LoVo (cell line): ENCODE measurements around the gene EDAR.

ENCODE experiments used
- DNase-seq: peaks from one replicate; pipeline ENCODE4 v3.0.0-alpha.2; 2016; ENCODE audit warnings: low spot score

The EDAR gene

DNA sequence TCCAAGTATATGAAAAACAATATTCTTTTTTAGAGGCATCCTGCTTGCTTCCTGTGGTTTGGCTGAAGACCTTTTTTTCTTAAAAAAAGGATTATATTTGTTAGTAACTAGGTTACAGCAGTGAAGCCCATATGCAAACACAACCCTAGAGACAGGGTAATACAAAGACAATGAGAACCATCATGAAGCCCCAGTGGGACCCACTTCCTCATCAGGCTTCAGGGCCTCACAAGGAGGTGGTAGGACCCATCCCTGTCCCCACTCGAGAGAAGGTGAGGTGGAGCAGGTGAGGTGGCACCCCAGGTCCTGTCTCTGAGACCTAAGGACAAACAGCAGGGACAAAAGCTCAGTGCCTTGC, 80.3 kb downstream of the EDAR start:
- no peak for DNase-seq

DNA sequence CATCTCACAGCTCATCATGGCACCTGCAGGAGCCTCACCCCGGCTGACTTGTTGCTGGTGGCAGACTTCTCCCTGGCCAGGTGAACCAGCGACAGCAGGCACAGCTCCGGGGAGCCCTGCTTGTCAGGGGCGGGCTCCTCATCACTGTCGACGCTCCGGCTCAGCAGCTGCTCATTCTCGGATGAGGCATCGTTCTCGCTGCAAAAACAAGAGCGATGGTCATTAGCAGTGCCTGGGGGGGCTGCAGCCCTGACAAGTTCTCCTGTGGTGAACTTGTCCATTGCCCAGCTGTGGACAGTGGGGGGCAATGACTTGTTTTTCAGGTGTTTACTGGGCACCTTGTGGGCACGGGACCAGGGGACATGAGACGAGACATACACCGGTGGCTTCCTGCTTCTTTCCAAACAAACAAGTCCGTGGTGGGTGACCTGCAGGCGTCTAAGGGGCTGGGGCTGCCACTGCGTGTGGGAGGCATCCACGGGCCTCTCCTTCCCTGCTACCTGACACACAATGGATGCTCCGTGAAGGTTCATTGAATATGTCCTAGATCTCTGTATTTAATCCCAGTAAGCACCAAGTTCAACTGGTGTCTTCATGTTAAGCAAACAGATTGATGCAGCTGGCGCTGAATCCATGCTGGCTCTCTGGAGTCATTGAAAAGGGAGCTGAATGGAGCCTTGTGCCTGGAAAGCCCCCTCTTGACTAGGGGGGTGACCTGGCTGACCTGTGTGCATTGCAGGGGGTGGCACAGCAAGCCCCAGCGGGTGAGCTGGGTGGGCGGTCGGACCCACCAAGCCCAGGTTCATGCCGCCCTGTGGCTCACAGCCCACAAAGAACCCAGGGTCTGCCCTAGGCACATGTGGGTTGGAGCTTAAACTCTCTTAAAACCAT, 81.0 kb downstream of the EDAR start:
- DNase-seq, result no peak

- no peak for DNase-seq
These were observed 82.5 kb downstream of the EDAR start for GRCh38 chr2:108906403-108907077.

- DNase-seq, result no peak
These were observed 83.1 kb downstream of the EDAR start for GRCh38 chr2:108905906-108906305.

DNA sequence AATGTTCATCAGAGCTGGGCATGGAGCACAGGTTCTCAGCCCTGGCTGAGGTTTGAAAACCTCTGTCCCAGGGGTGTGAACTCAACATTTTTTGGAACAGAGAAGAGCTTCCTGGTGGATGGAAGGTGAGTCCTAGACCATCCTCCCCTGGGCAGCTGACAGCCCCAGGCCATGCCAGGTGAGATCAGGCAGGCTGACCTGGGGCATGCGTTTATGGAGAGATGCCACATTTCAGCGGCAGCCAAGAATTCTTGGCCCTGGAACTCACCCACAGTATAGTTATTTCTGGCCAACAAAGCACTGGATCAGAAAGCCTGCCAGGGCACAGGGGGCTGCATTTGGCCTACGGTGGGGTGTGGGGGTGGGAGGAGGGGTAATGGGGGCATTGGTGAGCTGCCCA, 83.8 kb downstream of the EDAR start:
- no peak for DNase-seq

DNA sequence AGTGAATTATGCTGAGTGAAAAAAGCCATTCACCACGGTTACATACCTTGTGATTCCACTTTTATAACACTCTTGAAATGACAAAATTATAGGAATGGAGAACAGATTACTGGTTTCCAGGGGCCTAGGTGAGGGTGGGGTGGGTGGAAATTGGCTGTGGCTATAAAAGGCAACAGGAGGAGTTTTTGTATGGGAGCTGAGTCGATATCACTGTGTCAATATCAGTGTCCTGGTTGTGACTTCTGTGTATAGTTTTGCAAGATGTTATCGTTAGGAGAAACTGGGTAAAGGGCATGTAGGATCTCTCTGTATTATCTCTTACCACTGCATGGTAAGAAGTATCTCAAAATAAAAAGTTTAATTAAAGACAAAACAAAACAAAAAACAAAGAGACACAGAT, 84.3 kb downstream of the EDAR start:
- DNase-seq, result no peak

DNA sequence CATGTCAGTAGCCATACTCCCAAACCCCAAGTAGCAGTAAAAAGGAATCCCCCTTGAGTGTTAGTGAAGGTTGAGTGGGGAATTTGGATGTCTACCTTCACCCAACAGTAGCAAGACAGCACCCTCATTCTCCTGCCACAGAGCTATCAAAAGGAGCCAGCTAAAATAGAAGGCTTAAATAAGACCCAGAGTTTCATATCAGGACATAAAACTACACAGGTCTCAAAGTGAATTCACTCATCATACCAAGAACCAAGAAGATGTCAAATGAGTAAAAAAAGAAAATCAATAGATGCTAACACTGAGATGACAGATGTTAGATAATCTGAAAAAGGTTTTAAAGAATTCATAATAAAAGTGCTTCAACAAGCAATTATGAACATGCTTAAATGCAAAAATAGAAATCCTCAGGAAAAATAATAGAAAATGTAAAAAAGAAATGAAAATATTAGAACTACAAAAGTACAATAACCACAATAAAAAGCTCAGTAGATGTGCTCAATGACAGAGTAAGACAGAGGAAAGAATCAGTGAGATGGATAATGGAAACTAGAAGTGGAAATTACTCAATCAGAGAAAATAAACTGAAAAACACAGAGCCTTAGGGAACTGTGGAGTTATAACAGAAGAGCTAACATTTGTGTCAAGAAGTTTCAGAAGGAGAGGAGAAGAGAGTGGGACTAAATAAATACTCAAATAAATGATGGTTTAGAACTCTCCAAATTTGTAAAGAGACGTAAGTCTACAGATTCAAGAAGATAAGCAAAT, 90.5 kb downstream of the EDAR start:
- no peak for DNase-seq

- no peak for DNase-seq
These were observed 92.3 kb downstream of the EDAR start for GRCh38 chr2:108896741-108897140.

- peak; percentile 4 for DNase-seq
These were observed 93.8 kb downstream of the EDAR start for GRCh38 chr2:108895188-108895587.

DNA sequence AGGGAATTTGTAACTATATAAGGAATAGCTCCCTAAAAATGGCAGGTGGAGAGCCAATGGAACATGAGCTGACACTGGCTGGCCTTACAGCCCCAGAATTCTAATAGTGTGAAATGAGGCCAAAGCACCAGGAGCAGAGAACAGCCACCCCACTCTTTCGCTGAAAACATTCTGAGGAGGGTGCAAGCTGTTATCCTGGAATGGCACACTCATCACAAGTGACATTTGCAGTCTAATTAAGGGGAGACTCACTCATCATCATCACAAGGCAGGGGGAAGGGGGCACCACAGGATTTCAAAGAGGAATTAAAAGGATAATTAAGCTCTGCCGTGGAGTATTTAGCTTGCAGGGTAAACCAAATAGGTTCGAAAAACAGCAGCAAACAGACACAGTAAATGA, 94.3 kb downstream of the EDAR start:
- no peak for DNase-seq

DNA sequence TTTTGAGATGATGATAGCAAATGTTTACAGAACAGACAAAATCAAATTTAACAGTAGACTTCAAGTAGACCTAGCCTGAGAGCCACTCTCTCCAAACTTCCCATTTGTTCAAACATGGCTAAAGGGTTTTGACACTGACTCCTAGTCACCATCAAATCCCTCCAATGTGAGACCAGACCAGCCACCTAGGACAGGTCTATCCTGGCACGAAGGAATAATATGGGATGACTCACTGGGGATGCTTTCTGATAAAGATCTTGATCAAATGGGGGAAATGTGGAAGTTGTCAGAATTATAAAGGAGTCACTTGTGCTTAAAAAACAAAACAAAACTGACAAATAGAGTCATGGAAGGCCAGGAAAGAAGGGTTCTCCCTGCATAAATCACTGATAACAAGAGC, 95.7 kb downstream of the EDAR start:
- no peak for DNase-seq

DNA sequence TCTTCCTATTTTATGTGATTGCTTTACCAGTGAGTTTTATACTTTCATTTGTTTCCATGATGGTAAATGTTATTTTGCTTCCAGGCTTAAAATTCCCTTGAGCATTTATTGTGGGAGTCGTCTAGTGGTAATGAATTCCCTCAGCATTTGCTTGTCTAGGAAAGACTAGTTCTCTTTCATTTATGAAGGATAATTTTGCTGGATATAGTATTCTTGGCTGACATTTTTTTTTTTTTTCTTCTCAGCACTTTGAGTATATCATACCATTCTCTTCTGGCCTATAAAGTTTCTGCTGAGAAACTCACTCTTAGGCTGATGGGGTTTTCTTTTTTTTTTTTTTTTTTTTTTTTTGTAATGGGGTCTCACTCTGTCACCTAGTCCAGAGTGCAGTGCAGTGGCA, 99.1 kb downstream of the EDAR start:
- no peak for DNase-seq

- no peak for DNase-seq
These were observed 104.4 kb downstream of the EDAR start for GRCh38 chr2:108884619-108885018.

DNA sequence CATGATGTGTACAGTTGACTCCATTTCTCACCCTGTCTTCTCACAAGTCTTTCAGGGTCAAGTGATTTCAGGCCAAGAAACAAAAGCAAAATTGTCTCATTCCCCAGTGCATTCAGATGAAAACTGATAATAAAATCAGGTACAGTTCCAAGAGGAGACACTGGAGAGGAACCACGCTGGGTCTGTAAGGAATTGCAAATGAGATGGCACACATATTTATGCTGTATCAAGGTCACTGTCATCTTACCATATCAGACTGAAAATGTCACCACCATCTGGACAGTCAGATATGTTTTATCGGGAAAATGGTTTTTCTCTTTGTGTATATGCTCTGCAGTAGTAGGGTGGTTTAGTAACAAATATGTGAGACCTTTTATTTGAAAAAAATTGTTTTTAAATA, 110.7 kb downstream of the EDAR start:
- DNase-seq, result no peak

GRCh38 chr2:108877506-108877905, 111.5 kb downstream of the EDAR start:
- no peak for DNase-seq

DNA sequence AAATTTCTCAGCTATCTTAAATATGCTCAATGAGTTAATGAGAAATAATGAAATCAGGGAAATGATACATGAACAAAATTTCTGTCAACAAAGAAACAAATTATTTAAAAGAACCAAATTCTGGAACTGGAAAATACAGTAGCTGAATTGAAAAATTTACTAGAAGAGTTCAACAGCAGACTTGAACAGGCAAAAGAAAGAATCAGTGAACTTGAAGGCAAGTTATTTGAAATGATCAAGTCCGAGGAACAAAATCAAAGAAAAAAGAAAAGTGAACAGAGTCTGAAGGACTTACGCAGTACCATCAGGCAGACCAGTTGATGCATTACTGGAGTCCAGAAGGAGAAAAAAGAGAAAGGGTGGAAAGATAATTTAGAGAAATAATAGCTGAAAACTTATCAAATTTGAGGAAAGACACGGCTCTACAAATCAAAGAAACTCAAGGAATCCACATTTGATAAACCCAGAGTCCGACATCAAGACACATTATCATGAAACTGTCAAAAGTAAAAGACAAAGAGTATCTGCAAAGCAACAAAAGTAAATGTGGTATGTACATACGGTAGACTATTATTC, 118.9 kb downstream of the EDAR start:
- no peak for DNase-seq

DNA sequence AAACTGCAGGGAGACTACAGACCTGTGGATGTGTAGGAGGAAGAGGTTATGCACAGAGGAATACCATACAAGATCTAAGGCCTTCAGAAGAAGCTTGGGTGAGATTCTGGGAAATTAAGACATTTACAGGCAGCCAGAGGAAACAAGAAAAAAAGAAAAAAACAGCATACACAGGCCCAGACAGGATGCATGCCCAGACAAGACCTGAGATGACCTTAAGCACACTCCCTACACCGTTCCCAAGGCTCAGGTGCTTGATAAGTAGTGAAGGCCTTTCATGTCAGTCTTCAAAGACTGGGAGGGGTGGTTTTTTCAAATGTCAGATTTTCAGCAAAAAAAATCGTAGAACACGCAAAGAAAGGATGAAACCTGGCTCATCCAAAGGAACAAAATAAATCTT, 119.5 kb downstream of the EDAR start:
- no peak for DNase-seq

DNA sequence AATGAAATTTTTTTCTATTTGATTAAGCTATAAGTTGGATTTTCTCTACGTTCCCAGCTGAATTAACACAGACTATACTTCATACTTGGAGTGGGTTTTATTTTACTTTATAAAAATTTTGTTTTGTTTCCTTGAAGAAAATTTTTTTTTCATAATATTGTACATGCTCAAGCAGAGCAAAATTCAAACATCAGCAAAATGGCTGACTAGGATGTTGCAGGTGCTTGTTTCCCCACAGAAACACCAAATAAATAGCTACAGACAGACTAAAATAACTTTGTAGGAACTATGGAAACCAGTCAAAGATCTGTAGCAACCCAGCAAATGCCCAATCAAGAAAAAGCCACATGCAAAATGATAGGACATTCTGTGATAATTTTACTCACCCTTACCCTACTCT, 120.1 kb downstream of the EDAR start:
- DNase-seq, result no peak

- DNase-seq, result no peak
These were observed 123.0 kb downstream of the EDAR start for GRCh38 chr2:108866041-108866440.

DNA sequence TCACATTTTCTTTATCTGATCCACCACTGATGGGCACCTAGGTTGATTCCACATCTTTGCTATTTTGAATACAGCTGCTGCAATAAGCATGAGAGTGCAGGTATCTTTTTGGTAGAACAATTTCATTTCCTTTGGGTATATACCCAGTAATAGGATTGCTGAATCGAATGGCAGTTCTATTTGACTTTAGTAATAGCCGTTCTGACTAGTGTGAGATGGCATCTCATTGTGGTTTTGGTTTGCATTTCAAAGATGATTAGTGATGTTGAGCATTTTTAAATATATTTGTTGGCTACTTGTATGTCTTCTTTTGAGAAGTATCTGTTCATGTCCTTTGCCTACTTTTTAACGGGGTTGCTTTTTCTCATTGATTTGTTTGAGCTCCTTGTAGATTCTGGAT, 130.1 kb downstream of the EDAR start:
- no peak for DNase-seq

GRCh38 chr2:108855194-108855593, 133.8 kb downstream of the EDAR start:
- DNase-seq, result peak; percentile 34

- DNase-seq, result no peak
These were observed 134.5 kb downstream of the EDAR start for GRCh38 chr2:108854484-108854883.

- no peak for DNase-seq
These were observed 135.6 kb downstream of the EDAR start for GRCh38 chr2:108853421-108853820.
